GM12878 (cell line): ENCODE data around the gene MAPKBP1.

ENCODE experiments used
- POLR2AphosphoS5 ChIP-seq: IDR thresholded peaks from 2 replicates; pipeline ENCODE4 v1.6.1; 2011; ENCODE audit warnings: mild to moderate bottlenecking, low read length, inconsistent platforms
- USF2 ChIP-seq: IDR thresholded peaks from 2 replicates; pipeline ENCODE4 v1.6.1; 2011; ENCODE audit warnings: low read depth, low read length, improper control_type of control experiment, borderline replicate concordance

GRCh38 chr15:41814534-41814933 lies 40.2 kb downstream of the MAPKBP1 start:
- TF ChIP-seq POLR2AphosphoS5, result no peak
- TF ChIP-seq USF2, result no peak
